Measurements from ENCODE around the gene RAP1B.
"Not testable (repeated sequence)": the region's sequence is repeated elsewhere in the genome, so short reads cannot be mapped to it uniquely, and the experiment has no call there.

RAP1B gene

GRCh38 chr12:68638171-68638570, 27.5 kb downstream of the RAP1B start:
- no peak for DNase-seq

GRCh38 chr12:68638721-68639395, 28.2 kb downstream of the RAP1B start:
- DNase-seq = no peak

GRCh38 chr12:68639396-68639767, 28.7 kb downstream of the RAP1B start:
- DNase-seq = no peak

- DNase-seq = no peak
Measured at GRCh38 chr12:68641138-68641537, 30.4 kb downstream of the RAP1B start.

- DNase-seq = no peak
Measured at GRCh38 chr12:68646484-68646883, 35.8 kb downstream of the RAP1B start.

GRCh38 chr12:68647507-68647906, 36.8 kb downstream of the RAP1B start:
- DNase-seq = no peak

- DNase-seq = no peak
Measured at GRCh38 chr12:68648179-68648578, 37.5 kb downstream of the RAP1B start.

GRCh38 chr12:68665016-68665569, 54.4 kb downstream of the RAP1B start:
- DNase-seq = no peak

GRCh38 chr12:68667291-68667690, 56.6 kb downstream of the RAP1B start:
- no peak for DNase-seq

GRCh38 chr12:68667896-68668295, 57.2 kb downstream of the RAP1B start:
- no peak for DNase-seq

GRCh38 chr12:68671179-68671578, 60.5 kb downstream of the RAP1B start:
- no peak for DNase-seq

GRCh38 chr12:68673788-68674187, 63.1 kb downstream of the RAP1B start:
- no peak for DNase-seq

GRCh38 chr12:68674376-68674775, 63.7 kb downstream of the RAP1B start:
- DNase-seq = no peak

GRCh38 chr12:68675101-68675842, 64.6 kb downstream of the RAP1B start:
- DNase-seq = no peak

GRCh38 chr12:68676854-68677253, 66.2 kb downstream of the RAP1B start:
- DNase-seq = not testable (repeated sequence)

- no peak for DNase-seq
Measured at GRCh38 chr12:68686262-68686594, 75.5 kb downstream of the RAP1B start.

- peak; percentile 90 for DNase-seq
Measured at GRCh38 chr12:68686595-68687521, 76.2 kb downstream of the RAP1B start, which contains the start of gene NUP107. Gene NUP107 (plus strand): TSS chr12:68686978. CDS start chr12:68687066, 88 bp downstream.

- no peak for DNase-seq
Measured at GRCh38 chr12:68695454-68695853, 84.8 kb downstream of the RAP1B start.

- DNase-seq = no peak
Measured at GRCh38 chr12:68699486-68699885, 88.8 kb downstream of the RAP1B start.

Measured in NCI-H1694 treated with DMSO at 0.1 percent for 48 hours (cell line).